PFSK-1 (cell line): ENCODE measurements around the gene NRN1. TPM values are rescaled to one million over a fixed set of nuclear protein-coding genes. Genes with fewer than 3 reads are reported as not detected.

ENCODE experiments used
- FOXP2 ChIP-seq: optimal IDR thresholded peaks from 2 replicates; pipeline ENCODE3; 2011; ENCODE audit warnings: borderline replicate concordance, control low read depth, inconsistent platforms; ENCODE audit not compliant: insufficient read depth; ENCODE audit errors: extremely low read length, extremely low read depth
- POLR2AphosphoS5 ChIP-seq: IDR thresholded peaks from 2 replicates; pipeline ENCODE4 v1.6.1; 2012; ENCODE audit warnings: low read depth, mild to moderate bottlenecking, control low read depth, low read length, moderate library complexity
- SIN3A ChIP-seq: IDR thresholded peaks from 2 replicates; pipeline ENCODE4 v1.6.1; 2012; ENCODE audit warnings: mild to moderate bottlenecking, low read length, moderate library complexity, borderline replicate concordance; ENCODE audit not compliant: insufficient read depth
- TAF1 ChIP-seq: IDR thresholded peaks from 2 replicates; pipeline ENCODE4 v1.6.1; 2012; ENCODE audit warnings: low read length, control low read depth, borderline replicate concordance; ENCODE audit not compliant: insufficient read depth
- polyA plus RNA-seq: library from polyadenylated mRNA; unstranded; fragments of >200 nt; gene quantifications from one replicate; pipeline ENCODE4 v1.2.1, GENCODE V29; 2012; ENCODE audit warnings: low read depth, missing spikeins; ENCODE audit not compliant: insufficient read length
- TF ChIP-seq, protein P1 (sequence below), 2 experiments: IDR thresholded peaks; 2 replicates each; pipeline versions ENCODE4 v1.6.1 to v1.8.0; 2011 to 2012; ENCODE audit warnings: low read depth in 2 of 2, low read length in 2 of 2, control low read depth in 1 of 2, inconsistent platforms in 1 of 2, mild to moderate bottlenecking in 1 of 2, moderate library complexity in 1 of 2; ENCODE audit not compliant: insufficient read depth in 1 of 2

The NRN1 gene, protein sequence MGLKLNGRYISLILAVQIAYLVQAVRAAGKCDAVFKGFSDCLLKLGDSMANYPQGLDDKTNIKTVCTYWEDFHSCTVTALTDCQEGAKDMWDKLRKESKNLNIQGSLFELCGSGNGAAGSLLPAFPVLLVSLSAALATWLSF
- polyA plus RNA-seq = 23.0 TPM

DNA sequence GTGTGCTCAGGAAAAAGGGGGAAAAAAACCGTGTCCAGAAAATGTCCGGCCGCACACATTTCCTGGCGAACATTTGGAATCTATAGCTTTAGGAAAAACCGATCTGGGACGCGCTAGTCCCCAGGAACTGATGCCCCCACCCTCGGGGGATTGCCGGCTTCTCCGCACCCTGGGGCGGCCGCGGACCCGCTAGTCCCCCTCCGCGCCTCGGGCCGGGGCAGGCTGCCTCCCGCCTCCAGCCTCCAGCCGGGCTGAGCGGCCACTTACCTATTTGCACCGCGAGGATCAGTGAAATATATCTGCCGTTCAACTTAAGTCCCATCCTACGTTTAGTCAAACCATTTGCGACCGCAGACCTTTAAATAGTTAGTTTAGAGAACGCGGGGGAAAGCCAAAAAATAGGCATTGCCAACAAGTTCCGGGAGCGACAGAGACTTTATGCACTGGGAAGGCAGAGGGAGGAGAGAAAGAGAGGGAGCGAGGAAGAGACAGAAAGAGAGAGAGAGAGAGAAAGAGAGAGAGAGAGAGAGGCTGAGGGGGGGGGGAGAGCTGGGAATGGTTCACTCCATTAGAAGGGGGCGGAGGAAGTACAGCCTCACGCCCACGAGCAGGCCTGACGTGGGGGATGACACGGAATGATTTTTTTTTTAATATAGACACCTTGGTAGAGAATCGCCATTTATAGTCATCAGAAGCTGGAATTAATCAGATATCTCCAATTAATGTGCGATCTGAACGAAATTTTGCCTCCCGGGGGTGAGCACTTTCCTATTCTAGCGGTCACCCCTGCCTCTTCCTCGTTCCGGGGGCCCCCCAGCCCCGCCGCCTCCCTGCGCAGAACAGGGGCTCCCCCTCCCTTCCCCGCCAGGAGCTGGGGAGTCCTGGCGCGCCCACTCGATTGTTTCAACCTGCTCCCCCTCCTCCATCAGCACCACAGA, at the start of gene NRN1:
Gene NRN1, minus strand, starts transcription at position 498 of the 938 bp plus-strand sequence. Its CDS starts 176 bp downstream, at position 322.
- TF ChIP-seq SIN3A = peak; percentile 24; the same call in 1 of the 2 replicates
- TF ChIP-seq TAF1 = no peak
- peak; percentile 59 for TF ChIP-seq POLR2AphosphoS5
- TF ChIP-seq, protein P1, sequence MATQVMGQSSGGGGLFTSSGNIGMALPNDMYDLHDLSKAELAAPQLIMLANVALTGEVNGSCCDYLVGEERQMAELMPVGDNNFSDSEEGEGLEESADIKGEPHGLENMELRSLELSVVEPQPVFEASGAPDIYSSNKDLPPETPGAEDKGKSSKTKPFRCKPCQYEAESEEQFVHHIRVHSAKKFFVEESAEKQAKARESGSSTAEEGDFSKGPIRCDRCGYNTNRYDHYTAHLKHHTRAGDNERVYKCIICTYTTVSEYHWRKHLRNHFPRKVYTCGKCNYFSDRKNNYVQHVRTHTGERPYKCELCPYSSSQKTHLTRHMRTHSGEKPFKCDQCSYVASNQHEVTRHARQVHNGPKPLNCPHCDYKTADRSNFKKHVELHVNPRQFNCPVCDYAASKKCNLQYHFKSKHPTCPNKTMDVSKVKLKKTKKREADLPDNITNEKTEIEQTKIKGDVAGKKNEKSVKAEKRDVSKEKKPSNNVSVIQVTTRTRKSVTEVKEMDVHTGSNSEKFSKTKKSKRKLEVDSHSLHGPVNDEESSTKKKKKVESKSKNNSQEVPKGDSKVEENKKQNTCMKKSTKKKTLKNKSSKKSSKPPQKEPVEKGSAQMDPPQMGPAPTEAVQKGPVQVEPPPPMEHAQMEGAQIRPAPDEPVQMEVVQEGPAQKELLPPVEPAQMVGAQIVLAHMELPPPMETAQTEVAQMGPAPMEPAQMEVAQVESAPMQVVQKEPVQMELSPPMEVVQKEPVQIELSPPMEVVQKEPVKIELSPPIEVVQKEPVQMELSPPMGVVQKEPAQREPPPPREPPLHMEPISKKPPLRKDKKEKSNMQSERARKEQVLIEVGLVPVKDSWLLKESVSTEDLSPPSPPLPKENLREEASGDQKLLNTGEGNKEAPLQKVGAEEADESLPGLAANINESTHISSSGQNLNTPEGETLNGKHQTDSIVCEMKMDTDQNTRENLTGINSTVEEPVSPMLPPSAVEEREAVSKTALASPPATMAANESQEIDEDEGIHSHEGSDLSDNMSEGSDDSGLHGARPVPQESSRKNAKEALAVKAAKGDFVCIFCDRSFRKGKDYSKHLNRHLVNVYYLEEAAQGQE (IDR thresholded peaks at IDR 0.05; ENCODE audit: insufficient read depth in 1 of 2, low read depth in 2 of 2, low read length in 2 of 2) = no peak
- no peak for TF ChIP-seq FOXP2

DNA sequence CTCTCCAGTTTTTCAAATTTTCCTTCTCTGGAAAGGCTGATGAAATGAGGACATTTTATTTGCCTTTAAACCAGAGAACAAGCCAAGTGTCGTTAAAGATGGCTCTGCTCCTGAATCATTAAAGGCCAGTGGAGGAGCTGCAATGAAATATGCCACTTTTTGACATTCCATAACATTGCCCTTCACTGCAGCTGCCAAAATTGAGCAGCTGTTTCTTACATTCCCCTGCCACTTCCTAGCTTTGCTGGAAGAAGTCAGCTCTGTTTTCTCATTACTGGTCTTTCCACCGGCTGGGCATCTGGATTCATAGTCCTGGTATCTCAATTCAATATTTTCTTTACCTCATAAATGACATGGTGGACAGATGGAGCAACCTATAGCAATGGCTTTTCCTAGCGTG, 45.5 kb upstream of the NRN1 start:
- no peak for TF ChIP-seq TAF1
- TF ChIP-seq, protein P1 (IDR thresholded peaks at IDR 0.05; ENCODE audit: insufficient read depth in 1 of 2, low read depth in 2 of 2, low read length in 2 of 2) = no peak
- no peak for TF ChIP-seq SIN3A
- no peak for TF ChIP-seq FOXP2
- no peak for TF ChIP-seq POLR2AphosphoS5

DNA sequence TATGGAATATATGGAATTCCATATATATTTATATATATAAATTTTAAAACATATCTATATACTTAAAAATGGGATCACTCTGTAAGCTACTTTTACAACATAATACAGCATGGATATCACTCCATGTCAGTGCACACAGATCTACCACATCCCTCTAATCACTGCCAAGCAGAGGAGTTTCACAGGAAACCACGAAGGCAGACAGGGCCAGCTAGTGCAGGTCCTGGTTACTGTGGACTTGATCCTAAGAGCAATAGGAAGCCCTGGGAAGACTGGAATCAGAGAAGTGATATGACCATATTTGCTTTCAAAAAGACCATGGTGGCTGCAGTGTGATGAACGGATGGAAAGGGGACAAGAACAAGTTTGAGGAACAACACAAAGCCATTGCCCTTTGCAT, 40.0 kb upstream of the NRN1 start:
- TF ChIP-seq, protein P1 (IDR thresholded peaks at IDR 0.05; ENCODE audit: insufficient read depth in 1 of 2, low read depth in 2 of 2, low read length in 2 of 2) = no peak
- no peak for TF ChIP-seq TAF1
- TF ChIP-seq SIN3A = no peak
- no peak for TF ChIP-seq FOXP2
- no peak for TF ChIP-seq POLR2AphosphoS5

DNA sequence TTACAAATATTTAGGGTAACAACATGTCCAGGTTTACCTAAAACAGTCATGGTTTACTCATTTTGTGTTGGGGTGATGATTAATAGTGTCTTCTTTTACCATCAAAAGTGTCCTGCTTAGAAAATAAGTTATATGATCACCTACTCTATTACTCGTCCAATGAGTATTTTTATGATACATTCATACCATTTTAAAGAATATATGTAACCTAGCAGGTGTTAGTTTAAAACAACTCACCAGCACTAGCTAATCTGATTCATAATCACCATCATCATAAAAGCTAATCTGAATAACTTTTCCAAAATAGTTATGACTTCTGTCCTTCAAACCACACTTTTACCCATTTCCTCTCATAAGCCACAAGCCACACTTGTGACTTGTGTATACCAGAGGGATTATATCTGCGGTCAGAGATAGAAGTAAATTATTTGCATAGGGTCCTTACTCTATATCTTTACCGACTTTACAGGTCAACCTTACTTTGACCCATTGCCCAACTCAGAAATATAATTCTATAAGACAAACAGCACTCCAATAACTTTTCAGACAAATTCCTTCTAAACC, 33.3 kb upstream of the NRN1 start:
- no peak for TF ChIP-seq TAF1

DNA sequence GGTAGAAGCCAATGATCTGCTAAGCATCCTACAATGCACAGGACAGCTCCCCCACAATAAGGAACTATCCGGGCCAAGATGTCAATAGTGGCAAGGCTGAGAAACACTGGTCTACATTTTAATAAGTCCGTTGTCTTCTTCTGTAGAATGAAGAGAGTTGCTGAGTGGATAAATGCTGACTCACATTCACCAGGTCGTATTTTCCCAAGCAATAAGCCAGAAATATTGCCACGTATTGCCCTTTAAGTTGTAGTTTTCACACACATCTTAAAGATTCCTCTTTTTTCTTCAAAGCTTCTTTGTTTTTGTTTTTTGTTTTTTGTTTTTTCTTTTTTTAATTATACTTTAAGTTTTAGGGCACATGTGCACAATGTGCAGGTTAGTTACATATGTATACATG, 30.5 kb upstream of the NRN1 start:
- TF ChIP-seq POLR2AphosphoS5 (no peak), TAF1 (no peak), SIN3A (no peak), FOXP2 (no peak)
- TF ChIP-seq, protein P1 (IDR thresholded peaks at IDR 0.05; ENCODE audit: insufficient read depth in 1 of 2, low read depth in 2 of 2, low read length in 2 of 2) = no peak
